ENCODE results near the gene KIF1A.

KIF1A gene

GRCh38 chr2:240672701-240673190 is 147.3 kb downstream of the KIF1A start:
- H3K4me1 ChIP-seq (ENCODE audit: control insufficient read depth, insufficient read depth, low read length) = no peaks in the 10 kb centered on the region
- no peaks in the 10 kb centered on the region for H3K9me3 ChIP-seq (ENCODE audit: control insufficient read depth, low read length)
- no peaks in the 10 kb centered on the region for H3K36me3 ChIP-seq (ENCODE audit: control insufficient read depth, insufficient read depth, low read length)
- H3K4me3 ChIP-seq (ENCODE audit: low read length) = no peak overlapping the region
- peaks cover 26% of the 10 kb centered on the region for H3K27me3 ChIP-seq (ENCODE audit: control insufficient read depth, insufficient read depth, low read length)
- H3K9ac ChIP-seq (ENCODE audit: low read length) = no peak overlapping the region

GRCh38 chr2:240672076-240672700 is 147.8 kb downstream of the KIF1A start:
- Histone ChIP-seq H3K4me3 (ENCODE audit: low read length) (no peak overlapping the region), H3K4me1 (ENCODE audit: control insufficient read depth, insufficient read depth, low read length) (no peaks in the 10 kb centered on the region), H3K36me3 (ENCODE audit: control insufficient read depth, insufficient read depth, low read length) (no peaks in the 10 kb centered on the region), H3K9ac (ENCODE audit: low read length) (no peak overlapping the region), H3K27me3 (ENCODE audit: control insufficient read depth, insufficient read depth, low read length) (peaks cover 26% of the 10 kb centered on the region), H3K9me3 (ENCODE audit: control insufficient read depth, low read length) (no peaks in the 10 kb centered on the region)

DNA sequence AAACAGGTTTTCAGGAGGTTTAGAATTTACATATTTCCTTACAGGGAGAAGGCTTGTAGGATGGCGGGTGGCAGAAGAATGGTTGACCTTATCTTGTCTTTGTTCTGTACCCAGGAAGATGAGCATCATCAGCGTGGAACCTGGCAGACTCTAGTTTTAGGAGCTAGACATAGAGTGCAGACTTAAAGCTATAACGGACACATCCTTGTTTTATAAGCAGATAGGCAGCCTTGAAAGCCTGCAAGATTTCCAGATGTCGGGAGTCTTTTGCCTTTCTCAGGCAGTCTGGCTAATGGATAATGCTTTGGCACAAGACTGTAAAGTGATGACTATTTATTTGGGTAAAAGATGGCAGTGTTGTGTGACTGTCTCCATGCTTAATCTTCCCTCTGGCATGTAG is 149.1 kb downstream of the KIF1A start:
- no peaks in the 10 kb centered on the region for H3K4me1 ChIP-seq (ENCODE audit: control insufficient read depth, insufficient read depth, low read length)
- H3K4me3 ChIP-seq (ENCODE audit: low read length) = no peak overlapping the region
- no peak overlapping the region for H3K9ac ChIP-seq (ENCODE audit: low read length)
- H3K9me3 ChIP-seq (ENCODE audit: control insufficient read depth, low read length) = no peaks in the 10 kb centered on the region
- H3K27me3 ChIP-seq (ENCODE audit: control insufficient read depth, insufficient read depth, low read length) = peaks cover 26% of the 10 kb centered on the region
- H3K36me3 ChIP-seq (ENCODE audit: control insufficient read depth, insufficient read depth, low read length) = no peaks in the 10 kb centered on the region

DNA sequence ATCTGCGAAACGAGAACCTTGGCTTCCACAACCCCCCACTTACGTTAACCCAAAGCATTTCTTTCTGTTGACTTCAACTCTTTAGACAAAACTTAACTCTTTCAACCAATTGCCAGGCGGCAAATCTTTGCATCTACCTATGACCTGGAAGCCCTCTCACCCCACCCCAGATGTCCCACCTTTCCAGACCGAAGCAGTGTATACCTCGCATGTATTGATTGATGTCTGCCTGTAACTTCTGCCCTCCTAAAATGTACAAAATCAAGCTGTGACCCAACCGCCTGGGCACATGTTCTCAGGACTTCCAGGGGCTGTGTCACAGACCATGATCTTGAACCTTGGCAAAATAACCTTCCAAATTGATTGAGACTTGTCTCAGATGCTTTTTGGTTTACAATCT is 149.6 kb downstream of the KIF1A start:
- peaks cover 26% of the 10 kb centered on the region for H3K27me3 ChIP-seq (ENCODE audit: control insufficient read depth, insufficient read depth, low read length)
- H3K9ac ChIP-seq (ENCODE audit: low read length) = no peak overlapping the region
- no peaks in the 10 kb centered on the region for H3K9me3 ChIP-seq (ENCODE audit: control insufficient read depth, low read length)
- no peak overlapping the region for H3K4me3 ChIP-seq (ENCODE audit: low read length)
- no peaks in the 10 kb centered on the region for H3K36me3 ChIP-seq (ENCODE audit: control insufficient read depth, insufficient read depth, low read length)
- H3K4me1 ChIP-seq (ENCODE audit: control insufficient read depth, insufficient read depth, low read length) = no peaks in the 10 kb centered on the region

- Histone ChIP-seq H3K4me1 (ENCODE audit: control insufficient read depth, insufficient read depth, low read length) (no peaks in the 10 kb centered on the region), H3K36me3 (ENCODE audit: control insufficient read depth, insufficient read depth, low read length) (no peaks in the 10 kb centered on the region), H3K9me3 (ENCODE audit: control insufficient read depth, low read length) (no peaks in the 10 kb centered on the region), H3K9ac (ENCODE audit: low read length) (no peak overlapping the region), H3K4me3 (ENCODE audit: low read length) (no peak overlapping the region), H3K27me3 (ENCODE audit: control insufficient read depth, insufficient read depth, low read length) (no peaks in the 10 kb centered on the region)
Measured at GRCh38 chr2:240664622-240665021, 155.4 kb downstream of the KIF1A start.
